ENCODE measurements around the gene RALGAPA2.

The RALGAPA2 gene

DNA sequence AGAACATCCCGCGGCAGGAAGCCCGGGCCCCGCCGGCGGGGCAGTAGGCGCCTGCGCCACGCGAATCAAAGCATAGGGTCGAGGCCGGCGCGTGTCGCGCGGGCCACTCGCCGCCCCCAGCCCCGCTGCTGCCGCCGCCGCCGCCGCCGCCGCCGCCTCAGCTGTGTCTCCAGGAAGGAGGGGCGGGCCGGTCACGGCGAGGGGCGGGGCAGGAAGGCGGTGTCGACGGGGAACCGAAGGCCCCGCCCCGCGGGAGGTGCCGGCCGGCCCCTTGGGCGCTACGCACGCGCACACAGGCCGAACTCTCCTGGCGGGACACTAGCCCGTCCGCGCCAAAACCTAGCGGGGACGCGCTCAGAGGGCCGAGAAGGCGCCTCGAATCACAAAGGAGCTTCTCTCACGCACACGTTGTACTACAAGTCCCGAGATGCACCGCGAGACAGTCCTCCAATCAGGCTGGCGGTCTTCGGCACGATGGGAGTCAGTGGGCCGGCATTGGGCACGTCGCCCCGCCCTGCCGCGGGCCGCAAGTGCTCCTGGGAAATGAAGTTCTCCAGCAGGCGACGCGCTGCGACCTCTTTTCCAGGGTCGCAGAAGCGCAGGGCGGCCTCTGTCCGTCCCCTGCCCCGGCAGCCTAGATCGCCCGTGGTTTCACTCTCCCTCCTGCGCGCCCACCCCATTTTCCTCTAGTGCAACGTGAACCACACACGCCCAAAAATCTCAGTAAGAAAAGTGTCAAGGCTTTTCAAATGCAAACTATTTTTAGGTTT, at the start of gene RALGAPA2:
RALGAPA2 (minus strand) TSS at position 171 of the 770 bp plus-strand sequence; CDS start at position 7, 164 bp downstream.
- peak; percentile 82 for DNase-seq

DNA sequence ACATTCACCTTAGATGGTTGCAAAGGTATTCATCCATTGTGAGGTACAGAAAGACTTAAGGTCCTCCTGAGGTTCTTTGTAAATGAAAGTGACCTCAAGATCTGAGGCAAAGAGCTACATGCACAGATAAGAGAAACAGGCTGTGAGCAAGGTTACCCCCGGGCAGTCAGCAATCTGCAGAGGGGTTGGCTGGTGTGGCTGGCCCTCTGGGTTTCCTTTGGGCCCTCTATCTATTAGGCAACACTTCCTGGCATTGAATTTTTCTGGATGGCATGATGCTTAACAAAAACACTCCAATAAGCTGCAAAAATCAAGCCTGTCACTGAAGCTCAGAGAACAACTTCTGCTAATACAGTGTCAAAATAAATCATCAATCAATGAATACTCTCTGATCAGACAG, 48.9 kb upstream of the RALGAPA2 start:
- no peak for DNase-seq

DNA sequence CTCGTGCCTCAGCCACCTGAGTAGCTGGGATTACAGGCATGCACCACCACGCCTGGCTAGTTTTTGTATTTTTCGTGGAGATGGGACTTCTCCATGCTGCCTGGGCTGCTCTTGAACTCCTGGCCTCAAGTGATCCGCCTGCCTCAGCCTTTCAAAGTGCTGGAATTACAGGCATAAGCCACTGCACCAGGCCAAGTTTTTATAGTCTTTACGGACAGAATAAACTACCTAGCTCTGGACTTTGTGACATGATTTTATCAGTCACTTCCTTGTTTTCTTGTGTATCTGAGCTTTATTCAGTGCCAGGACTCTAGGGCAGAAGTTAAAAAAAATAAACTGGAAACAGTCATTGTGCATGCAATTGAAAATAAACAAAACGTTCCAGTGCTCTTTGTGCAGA, 46.7 kb upstream of the RALGAPA2 start:
- no peak for DNase-seq

DNA sequence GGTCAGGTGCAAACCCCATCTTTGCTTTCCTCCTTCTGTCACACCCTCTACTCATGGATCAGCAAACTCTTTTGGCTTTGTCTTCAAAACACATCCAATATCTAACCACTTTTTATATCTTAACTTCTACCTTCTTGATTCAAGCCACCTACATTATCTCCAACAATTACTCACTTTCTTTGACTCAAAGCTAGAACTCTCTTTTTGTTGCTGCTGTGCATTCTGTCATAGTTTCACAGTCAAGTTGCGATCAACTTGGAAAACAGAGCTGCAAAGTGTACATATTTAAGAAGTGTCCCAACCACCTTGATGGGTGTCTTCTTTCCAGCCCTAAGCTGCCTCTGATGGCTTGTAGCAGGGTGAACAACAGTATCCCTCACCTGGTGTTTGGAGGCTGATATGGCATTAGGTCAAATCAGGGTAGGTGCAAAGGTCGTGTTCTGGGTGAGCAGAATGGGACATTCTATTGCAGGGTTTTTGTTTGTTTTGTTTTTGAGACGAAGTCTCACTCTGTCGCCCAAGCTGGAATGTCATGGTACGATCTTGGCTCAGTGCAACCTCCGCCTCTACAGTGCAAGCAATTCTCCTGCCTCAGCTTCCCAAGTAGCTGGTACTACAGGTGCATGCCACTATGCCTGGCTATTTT, 43.4 kb upstream of the RALGAPA2 start:
- no peak for DNase-seq

DNA sequence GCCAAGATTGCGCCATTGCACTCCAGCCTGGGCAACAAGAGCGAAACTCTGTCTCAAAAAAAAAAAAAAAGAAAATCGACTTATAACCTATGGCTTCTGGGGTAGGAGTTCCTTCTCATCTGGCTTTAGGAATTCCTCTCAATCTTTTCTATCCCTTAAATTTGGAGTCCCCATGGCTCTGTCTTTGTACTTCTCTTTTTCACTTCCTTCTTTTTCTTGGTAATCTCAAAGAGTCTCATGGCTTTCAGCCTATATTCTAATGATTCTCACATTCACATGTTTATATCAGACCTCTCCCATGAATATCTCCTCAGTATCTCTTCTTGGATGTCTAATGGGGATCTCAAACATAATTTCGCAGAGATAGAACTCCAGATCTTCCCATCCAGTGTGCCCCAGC, 42.8 kb upstream of the RALGAPA2 start:
- DNase-seq: no peak

DNA sequence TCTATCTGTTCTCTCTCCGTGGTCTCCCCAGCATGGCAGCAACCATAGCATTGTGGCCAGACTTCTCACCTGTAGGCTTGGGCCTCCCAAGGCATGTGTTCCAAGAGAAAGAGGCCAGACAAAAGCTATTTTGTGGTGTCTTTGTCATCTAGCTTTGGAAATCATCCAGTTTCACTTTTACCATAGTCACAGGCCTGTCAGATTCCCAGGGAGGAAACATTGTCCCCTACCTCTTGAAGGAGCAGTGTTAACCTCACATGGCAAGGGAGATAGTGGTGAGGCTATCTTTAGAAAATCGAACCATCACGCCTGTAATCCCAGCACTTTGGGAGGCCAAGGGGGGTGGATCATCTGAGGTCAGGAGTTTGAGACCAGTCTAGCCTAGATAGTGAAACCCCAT, 42.3 kb upstream of the RALGAPA2 start:
- DNase-seq: no peak

DNA sequence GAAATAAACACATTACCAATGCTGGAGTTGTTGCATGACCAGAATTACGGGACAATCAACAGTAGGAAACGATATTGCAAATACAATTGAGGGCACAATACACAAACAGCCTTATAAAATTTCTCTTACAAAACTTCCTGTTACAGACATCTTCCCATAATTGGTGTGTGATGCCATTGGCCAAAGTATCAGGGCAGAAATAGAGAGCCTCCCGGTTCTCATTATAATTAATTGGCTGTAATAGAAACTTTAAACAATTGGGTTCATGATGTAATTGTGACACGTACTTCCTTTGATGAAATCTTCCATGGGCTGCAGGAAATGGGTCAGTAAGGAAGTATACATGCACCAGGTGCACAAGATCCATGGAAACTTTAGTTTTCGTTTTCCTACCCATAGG, 40.3 kb upstream of the RALGAPA2 start:
- no peak for DNase-seq

DNA sequence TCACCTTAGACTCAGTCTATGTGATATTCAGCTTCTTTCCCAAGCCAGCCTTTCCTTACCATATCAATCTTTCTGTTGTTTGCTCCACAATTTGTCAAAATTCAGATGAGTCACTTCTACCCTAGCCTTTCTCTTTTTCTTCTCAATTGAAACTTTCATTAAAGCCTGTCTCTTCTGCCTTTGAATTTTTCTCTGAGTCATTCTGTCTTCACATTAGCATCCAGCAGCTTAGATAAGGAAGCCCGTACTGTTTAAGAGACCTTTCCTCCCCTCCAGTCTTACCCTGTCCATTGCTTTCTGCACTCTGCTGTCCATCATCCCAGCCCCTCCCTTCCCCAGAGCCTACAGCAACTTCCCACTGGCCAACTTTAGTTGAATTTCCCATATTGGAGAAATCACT, 34.9 kb upstream of the RALGAPA2 start:
- DNase-seq: no peak

DNA sequence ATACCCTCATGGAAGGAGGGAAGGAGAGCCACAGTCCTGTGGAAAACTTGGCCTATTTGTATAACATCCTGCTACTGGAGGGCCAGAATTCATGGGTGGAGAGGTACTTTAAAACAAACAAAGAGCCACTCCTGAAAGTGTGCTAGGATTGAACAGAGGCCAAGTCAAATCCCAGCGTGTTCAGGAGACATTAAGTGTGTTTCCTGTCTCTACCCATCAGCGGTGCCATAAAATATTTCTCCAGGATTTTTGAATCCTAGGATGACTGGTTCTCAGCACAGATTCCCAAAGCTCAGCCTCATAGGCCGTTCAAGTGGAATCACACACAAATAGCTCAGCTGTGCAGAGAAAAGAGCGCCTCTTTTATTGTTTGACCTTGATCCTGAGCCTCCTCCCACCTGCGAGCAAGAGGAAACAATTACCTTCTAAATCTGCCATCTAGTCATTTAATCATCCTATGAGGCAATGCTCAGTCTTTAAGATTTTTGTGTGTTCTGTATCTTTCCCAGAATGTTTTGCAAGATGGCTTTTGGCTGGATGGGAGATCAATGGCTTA, 31.8 kb upstream of the RALGAPA2 start:
- DNase-seq: peak; percentile 49

DNA sequence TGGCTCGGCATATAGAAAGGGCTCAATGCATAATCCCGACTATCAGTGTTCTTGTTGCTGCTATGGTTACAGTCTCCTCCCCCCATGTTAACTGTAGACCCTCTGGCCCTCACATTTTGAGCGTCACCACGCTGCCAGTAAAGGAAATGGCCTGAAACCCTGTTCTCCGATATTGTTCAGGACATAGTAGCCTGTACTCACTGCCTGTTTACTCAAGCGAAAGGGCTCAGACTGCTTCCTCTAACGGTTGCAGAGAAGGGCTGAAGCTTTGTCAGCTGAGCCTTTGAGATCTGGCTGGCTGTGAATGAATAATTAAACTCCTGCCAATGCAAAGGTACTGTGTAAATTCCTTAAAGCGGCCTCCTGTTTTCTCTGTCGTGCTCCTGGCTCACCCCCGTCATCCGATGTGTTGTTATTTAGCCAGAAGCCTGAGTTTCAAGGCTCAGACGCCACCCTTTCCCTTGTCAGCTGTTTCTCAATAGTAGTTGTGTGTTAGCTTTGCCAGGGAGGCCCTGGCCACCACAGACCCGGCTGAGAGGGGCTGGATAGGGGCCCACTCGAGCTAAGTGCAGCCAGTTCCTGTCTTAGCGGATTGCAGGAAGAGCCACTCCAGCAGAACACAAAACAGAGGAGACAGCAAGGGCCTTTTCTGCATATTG, 31.2 kb upstream of the RALGAPA2 start:
- peak; percentile 39 for DNase-seq

DNA sequence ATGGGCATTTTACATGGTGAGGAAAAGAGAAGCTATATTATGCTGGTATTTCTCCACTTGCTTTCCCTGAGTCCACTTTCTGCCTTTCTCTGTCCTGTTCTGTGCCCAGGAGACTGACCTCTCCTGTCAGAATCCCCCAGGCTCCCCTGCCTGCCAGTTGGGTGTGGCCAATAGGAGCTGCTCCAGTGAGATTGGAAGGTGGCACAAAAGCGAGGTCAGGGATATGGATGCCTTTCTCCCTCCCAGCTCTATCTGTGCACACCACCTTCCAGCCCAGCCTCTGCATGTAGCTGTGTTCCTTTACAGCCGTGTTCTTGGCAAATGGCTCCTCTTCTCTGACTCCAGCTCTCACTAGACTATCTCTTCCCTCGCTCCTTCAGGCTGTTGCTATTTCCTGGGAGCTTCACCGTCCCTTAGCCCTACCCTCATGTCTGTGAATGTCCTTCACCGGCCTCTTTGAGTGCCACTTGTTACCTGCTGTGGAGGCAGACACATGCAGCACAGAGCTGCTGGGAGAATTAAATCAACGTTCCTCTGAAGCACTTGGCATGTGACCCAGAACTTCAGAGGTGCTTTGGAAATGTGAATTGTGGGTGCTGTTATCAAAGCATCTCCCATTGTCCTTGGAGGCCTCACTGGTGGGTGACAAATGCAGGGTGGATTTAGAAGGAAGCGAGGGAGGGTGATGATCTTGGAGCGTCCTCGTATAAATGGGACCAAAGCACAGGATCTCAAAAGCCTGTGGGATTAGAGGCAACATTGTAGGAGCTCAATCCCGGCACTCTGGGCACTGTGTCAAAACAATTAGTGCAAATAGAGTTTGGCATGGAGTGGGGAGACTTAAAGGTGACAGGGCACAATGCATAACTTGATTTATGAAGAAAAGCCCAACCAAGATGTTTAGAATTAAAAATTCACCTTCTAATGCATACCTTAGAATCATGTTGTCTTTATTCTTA, 28.9 kb upstream of the RALGAPA2 start:
- no peak for DNase-seq

DNA sequence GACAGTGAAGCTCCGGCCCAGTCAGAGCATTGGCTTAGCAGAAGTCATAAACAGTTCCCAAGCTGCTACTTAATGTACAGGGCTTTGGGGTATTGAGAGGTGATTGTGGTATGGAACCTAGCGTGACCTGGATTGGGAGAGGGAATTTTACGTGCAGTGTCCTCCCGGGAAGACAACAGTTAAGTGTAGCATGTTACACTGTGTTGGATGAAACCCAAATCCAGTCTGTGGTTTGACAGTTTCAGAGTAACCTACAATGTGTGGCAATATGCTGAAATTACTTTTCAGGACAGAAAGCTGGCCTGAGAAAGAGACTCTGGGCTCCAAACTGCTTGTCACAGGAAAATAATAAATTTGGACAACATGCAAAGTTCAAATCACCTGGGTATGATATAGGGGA, 28.1 kb upstream of the RALGAPA2 start:
- no peak for DNase-seq

DNA sequence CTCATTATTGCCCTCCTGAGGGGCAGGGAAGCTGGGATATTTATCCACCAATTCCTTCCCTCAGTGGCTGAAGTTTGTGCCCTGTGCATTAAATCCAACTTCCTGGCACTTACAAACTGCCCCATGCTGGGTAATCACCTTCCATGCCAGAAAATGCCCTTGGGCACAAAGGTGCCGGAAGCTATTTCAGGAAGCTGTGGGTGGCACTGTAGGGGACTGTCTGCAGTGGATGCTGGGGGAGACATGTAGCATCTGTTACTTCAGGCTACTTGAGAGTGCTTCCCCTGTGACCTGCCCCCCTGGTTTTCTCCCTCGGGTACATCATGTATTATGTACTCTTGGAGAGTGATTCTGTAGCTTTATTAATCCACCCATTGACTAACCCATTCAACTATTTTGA, 24.7 kb upstream of the RALGAPA2 start:
- no peak for DNase-seq

DNA sequence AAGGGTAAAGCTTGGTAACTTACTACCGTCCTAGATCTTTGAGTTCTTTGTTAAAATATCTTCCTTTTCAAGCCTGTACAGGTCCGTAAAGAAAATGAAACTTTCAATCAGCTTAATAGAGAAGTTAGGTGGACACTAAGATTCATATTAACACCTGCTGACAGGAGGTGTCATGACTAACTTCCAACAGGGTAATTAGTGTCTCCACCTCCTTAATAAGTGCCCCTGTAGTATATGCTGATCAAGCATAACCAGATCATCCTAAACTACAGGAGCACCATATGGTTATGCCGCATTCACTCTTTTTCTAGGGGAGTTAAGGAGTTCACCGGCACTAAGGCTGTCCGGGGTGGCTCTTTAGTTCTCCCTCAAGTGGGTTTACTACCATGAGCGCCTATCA, 23.9 kb upstream of the RALGAPA2 start:
- DNase-seq: no peak

DNA sequence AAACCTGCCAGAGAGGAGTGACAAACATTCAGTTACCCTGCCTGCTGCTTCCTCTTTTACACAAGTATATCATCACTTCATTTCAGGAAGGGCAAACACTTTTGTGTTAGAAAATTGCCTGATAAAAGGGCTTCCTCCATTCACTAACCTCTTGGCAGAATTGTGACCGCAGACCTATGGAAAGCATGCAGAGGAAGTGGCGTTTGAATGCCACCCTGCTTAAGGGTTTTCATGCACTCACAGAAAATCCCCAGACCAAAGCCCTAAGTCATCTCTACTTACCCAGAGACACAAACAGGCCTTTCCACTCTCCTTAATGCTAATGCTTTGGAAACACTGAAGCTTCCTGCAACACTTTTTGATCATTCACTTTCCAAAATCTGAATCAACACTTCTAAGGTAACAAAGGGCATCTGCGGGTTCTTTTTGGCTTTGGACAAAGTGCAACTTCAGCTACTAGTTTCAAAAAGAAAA, 22.1 kb upstream of the RALGAPA2 start:
- DNase-seq: no peak

DNA sequence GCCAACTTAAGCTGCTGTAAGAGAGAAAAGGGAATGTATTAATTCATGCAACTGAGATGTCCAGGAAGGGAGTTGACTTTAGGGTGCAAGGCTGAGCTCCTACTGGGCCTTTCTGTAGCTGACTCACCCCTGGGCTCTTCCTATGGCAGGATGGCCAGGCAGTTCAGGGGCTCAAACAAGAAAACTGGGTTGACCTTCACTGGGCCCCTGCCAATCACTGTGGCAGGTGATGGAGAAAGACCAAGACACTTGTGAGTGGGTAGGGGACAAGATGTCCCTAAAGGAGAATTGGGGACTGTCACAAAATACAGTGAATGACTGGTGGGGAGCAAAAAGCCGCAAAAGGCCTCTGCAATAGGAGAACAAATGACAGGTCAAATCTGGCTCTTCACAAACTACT, 21.5 kb upstream of the RALGAPA2 start:
- DNase-seq: no peak

DNA sequence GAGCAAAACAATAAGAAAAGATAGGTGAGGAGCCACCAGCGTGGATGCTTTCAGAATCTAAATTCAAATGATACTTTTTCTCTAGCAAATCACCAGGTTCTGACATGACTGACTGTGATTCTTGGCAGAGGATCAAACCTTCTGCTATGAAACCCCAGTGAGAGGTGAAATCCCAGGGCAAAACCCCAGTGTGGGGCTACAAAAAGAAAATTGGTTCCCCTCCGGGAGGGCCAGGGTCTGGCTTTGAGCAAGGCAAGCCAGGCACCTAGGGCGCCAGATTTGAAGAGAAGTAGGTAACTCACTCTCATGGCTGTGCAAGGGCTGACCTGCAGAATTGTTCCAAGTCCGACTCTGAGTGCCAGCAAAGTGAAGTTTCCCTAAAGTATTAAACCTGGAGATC, 20.2 kb upstream of the RALGAPA2 start:
- DNase-seq: no peak

DNA sequence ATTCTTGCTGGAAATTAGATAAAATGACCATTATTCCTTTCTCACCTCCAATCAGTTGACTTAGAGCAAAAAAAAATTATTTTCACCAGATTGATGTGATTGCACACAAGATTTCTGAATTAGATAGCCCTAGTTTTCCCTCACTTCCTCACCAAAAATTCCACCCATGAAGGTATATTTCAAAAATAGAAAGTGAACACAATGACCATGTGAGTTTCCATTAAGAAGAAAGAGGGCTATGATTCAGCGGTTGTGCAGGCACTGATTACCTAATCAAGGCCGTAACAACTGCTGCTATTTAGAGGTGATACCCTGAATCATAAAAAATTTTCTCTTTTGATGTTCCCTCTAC, 19.5 kb upstream of the RALGAPA2 start:
- no peak for DNase-seq

DNA sequence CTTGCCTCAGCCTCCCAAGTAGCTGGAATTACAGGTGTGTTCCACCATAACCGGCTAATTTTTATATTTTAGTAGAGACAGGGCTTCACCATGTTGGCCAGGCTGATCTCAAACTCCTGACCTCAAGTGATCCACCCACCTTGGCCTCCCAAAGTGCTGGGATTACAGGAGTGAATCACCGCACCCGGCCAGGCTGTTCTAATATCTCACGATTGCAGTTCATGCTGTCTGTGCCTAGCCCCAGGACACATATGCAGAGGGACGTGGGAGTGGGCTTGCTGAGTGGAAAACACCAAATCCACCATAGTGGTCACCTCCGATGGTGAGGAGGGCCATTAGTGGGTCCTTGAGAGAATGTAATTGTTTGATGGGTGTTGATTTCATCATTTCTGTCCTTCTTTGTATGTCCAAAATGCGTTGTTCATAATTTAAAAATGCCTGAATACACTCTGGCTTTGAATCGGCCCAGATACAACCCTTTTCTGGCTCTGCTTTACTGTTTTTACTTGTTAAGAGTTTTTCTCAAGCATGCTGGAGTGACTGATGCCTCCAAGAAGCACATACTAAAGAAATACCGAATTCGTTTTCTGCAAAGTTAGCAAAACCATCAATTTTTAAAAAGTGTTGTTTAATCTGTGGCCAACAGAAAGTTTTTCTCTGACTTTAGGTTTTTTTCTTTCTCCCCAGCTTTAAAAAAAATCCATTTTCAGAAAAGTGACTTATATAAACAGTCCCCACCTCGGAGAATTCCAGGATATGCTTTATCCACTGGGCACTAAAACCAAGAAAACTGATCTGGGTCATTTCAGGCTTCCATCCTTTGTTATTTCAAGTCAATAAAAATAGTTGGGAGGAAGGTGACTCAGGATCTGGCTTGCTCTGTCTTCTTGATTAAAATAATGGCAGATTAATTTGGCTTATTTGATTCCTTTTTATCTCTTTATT, 18.8 kb upstream of the RALGAPA2 start:
- DNase-seq: no peak

DNA sequence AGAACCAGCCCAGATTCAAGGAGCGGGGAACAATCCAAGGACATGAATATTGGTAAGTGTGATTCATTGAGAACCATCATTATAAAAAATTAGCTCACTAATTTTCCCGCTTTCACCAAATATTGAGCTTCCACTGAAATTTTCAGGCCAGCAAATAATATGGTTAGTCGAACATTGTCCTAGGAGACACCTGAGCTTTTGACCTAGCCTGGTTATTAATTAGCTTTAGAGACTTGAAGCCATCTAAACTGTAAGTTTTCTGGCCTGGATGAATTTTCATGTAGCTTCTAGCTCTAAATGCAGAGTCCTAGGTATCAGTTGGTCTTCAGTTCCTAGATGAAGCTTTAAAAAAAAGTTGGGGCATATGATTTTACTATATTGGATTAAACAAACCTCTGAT, 17.1 kb upstream of the RALGAPA2 start:
- no peak for DNase-seq

DNA sequence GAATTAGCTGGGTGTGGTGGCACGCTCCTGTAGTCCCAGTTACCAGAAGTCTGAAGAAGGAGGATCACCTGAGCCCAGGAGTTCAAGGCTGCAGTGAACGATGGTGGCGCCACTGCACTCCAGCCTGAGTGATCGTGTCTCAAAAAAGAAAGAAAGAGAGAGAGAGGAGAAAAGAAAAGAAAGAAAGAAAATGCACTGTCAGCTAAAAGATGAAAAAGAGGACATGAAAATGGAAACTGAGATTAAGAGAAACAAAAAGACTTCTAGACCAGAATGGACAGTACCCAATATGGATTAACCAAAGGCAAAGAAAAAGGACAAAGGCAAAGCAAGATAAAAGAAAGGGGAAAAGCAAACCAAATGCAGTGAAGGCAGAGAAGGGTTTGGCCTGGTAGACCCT, 9.0 kb upstream of the RALGAPA2 start:
- DNase-seq: no peak

DNA sequence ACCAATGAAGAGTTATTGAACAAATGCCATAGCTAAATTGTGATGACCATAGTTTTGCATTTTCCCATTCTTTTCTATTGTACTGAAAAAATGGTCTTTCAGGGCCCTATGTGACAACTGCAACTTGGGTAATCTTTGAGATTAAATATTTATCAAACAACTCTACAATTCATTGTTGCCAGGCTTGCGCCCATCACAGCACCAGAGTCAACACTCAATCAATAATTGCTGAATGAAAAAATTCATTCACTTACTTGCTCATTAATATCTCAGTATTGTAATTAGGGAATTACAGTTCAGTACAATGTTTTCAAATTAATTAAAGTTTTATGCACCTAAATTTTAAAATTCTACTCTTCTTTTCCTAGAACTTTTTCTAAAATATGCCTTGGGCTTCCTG, 7.7 kb upstream of the RALGAPA2 start:
- DNase-seq: no peak

Measured in NCI-H1436 treated with DMSO at 0.1 percent for 48 hours (cell line).